DMS79 (cell line): Measurements from ENCODE around the gene PPP1R15B.
"Not testable (repeated sequence)": the region's sequence is repeated elsewhere in the genome, so short reads cannot be mapped to it uniquely, and the experiment has no call there.

Experiments
- DNase-seq: peaks from one replicate; lab custom pipeline; 2025; lab: John Stamatoyannopoulos, UW

The PPP1R15B gene

GRCh38 chr1:204443871-204444581, 32.4 kb upstream of the PPP1R15B start:
- no peak for DNase-seq

DNA sequence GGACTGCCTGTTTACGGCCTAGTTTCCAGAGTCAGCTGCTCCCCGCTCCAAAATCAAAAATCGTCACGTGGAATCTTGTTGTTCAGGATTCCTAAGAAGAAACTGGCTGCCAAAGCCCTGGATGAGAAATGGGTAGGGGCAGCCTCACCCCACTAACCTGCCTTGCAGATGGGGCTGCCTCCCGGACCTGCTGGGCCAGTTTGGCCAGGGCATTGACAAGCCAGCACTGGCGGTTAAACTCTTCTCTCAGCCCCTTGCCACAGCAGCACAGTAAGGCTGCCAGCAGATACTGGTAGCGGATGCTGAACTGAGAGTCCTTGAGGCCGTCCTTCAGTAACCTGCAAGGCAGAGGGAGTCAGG, 31.6 kb upstream of the PPP1R15B start:
- DNase-seq = no peak

DNA sequence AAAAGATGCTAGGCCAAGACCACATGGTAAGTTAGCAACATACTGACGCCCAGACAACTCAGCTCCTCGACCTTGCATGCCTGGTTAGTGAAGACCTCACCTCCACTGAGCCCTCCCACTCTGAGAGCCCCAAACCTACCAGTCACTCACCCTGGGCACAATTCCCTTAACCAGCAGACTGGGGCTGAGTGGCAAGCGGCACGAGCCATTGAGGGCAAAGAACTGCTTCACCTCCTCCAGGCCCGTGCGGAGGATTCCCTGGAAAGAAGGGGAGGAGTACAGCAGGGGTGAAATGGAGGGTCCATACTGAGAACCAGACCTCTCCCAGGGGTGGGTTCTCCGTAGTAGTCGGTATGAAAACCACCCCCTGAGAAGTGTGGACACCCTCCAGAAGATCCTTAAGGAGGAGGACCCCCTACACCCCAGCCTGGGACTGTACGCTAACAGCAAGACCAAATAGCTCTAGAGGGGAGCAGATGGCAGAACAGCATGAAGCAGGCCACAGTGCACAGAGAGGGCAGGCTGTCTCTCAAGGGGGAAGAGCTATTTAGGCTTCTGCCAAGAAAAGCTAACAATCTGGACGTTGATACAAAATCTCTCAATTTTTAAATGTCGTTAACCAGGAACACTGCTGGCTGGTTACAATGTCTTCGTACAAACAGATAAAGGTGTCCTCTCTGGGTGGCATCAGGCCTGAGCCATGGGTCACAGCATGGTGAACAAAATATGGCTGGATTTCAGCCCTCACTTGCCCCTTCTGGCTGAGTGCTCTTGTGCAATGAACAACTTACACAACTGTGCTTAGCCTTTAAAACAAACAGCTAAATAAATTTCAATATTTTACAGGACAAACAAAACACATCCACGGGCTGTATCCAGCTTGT, 31.0 kb upstream of the PPP1R15B start:
- no peak for DNase-seq

- no peak for DNase-seq
Measured at GRCh38 chr1:204441558-204441957, 29.9 kb upstream of the PPP1R15B start.

DNA sequence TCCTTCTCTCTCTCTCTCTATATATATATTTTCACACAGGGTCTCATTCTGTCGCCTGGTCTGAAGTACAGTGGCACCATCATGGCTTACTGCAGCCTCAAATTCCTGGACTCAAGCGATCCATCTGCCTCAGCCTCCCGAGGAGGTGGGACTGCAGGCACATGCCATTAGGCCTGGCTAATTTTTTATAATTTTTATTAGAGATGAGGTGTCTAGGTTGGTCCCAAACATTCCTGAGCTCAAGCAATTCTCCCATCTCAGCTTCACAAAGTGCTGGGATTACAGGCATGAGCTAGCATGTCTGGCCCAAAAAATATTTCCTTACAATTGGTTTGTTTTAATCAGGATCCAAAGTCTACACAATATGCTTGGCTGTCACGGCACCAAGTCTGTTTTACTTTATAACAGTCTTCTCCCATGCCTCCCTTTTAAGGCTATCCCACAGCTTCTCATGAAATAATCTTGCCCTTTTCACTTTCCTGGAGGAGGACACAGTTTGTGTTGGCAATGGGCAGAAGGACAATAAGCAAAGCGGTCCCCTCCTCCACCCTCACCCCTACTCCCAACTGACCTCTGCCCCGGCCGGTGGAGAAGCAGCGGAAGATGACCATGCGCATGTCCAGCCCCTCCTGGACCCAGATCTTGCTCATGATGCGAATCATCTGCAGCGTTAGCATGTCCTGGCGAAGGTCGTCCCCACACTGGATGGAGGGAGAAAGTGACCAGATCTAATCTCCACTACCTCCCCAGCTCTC, 28.2 kb upstream of the PPP1R15B start:
- DNase-seq = no peak

GRCh38 chr1:204438628-204439027, 27.0 kb upstream of the PPP1R15B start:
- no peak for DNase-seq

GRCh38 chr1:204437796-204438570, 26.4 kb upstream of the PPP1R15B start:
- no peak for DNase-seq

GRCh38 chr1:204435872-204436271, 24.3 kb upstream of the PPP1R15B start:
- DNase-seq = no peak

DNA sequence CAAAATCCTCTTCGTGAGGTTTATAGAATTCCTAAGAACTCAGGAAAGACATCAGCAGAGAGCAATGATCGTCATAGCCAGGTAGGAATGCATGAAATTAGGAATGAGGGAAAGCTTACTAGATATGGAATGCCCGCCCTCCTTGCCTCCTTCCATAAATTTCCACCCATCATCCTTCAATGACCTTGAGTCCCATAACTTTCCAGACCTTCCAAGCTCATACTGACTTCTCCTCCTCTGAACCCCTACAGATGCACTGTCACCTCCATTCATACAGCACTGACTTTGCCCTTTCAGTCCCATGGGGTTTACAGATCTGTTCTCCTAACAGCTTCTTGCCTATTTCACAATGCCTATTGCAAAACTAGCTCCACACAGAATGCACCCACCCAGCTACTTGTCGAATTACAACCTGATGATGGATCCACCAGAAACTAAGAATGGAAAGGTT, 23.8 kb upstream of the PPP1R15B start:
- DNase-seq = no peak

GRCh38 chr1:204434116-204434755, 22.6 kb upstream of the PPP1R15B start:
- no peak for DNase-seq

- DNase-seq = no peak
Measured at GRCh38 chr1:204432708-204433107, 21.1 kb upstream of the PPP1R15B start.

GRCh38 chr1:204431310-204432184, 19.9 kb upstream of the PPP1R15B start:
- DNase-seq = peak; percentile 10

DNA sequence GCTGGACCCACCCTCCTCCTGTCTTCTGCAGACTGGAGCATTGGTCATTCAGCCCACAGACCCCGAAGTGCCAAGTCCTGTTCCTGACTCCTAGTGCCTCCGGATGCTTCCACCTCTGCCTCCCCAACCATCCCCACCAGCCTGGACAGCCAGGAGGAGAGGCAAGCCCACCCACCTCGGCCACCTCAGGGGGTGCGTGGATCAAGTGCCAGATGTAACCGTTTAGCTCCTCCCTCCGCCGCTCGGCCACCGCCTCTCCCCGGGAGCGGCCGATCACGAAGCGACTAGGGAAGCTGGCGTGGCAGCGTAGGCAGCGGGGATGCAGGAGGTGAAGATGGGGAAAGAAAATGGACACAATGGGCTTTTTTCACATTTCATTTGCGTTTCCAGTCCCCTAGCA, 18.1 kb upstream of the PPP1R15B start:
- no peak for DNase-seq

DNA sequence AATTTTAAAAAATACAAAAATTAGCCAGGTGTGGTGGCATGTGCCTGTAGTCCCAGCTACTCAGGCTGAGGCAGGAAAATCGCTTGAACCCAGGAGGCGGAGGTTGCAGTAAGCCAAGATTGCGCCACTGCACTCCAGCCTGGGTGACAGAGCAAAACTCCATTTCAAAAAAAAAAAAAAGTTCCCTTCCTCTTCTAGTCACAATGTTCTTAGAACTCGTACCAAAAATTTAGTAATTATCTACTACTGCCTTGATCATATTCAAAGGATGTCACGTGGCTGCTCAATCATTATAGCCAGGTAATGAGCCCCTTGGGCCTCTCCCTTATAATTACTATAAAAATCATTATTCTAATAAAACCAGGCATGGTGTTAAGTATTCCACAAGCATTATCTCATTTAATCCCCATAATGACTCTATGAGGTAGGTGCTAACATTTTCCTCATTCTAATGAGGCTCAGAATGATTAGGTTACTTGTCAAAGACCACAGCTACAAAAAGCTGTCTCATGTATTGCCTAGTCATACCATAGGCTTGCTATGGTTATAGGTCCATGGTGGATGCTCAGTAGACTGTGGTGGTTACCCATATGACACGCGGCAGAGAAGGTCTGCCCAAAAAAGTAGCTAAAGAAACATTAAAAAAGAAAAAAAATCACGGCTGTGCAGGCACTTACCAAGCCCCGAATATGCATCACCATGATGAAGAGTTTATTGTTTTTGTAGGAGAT, 15.5 kb upstream of the PPP1R15B start:
- no peak for DNase-seq

GRCh38 chr1:204426474-204426873, 14.9 kb upstream of the PPP1R15B start:
- no peak for DNase-seq

DNA sequence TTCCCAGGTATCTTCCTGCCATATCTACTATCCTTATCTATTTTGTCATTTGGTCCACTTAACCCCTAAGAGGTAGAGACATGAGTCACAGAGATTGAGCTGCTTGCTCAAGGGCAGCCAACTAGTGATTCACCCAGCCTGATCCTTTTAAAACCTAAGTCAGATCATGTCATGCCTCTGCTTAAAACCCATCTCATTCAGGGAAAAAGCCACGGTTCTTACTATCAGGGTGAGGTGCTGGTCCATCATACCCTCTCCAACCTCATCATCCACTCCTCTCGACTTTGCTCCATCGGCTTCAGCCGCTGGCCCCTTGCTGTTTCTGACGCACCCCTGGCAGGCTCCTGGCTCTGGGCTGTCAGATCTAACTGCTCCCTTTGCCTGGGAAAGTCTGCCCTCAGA, 14.4 kb upstream of the PPP1R15B start:
- DNase-seq = no peak

GRCh38 chr1:204424621-204425020, 13.0 kb upstream of the PPP1R15B start:
- DNase-seq = no peak

GRCh38 chr1:204422061-204422705, 10.6 kb upstream of the PPP1R15B start:
- not testable (repeated sequence) for DNase-seq

- no peak for DNase-seq
Measured at GRCh38 chr1:204421441-204421840, 9.8 kb upstream of the PPP1R15B start.
